Brain pericyte (primary cell): ENCODE measurements around the gene SPTBN1.

Experiments used
- DNase-seq: peaks from one replicate; pipeline ENCODE4 v3.0.0-alpha.2; 2012; ENCODE audit warnings: low read depth, low spot score

SPTBN1 gene

DNA sequence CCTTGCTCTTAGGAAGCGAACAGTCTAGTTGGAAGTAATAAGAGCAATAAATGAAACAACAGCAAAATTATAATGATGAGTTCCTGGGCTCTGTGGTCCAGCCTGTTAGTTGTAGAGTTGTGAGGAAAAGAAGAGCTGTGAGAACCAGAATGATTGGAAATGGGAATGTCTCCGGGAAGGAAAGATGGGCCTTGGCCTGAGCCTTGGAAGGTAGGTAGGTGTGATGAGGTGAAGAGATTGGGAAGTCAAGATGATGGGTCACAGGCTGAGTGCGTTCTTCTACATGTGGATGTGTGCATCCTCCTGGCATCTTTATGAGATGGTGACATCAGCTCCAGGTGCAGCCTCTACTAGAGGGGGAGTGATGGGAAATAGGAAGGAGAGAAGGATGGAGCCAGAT is 152.1 kb downstream of the SPTBN1 start:
- DNase-seq, result no peak

DNA sequence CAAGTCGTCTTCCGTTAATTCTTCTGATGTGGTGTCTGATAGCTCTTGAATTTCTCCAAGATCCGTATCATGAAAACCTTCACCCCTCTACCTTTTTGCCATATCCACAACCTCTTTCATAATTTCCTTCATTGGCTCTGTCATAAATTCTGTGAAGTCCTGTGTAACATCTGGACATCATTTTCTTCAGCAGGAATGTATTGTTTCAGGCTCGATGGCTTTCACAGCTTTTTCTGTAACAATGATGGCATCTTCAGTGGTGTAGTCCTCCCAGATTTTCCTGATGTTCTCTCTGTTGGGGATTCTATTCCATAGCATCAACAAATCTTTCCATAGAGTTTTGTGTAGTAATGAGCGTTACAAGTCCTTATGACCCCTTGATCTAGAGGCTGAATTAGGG is 153.1 kb downstream of the SPTBN1 start:
- no peak for DNase-seq

- no peak for DNase-seq
Measured at GRCh38 chr2:54609647-54610046, 153.5 kb downstream of the SPTBN1 start.

GRCh38 chr2:54610700-54611099 is 154.6 kb downstream of the SPTBN1 start:
- DNase-seq, result no peak

- no peak for DNase-seq
Measured at GRCh38 chr2:54611830-54612545, 155.9 kb downstream of the SPTBN1 start.

GRCh38 chr2:54613386-54613785 is 157.3 kb downstream of the SPTBN1 start:
- no peak for DNase-seq

DNA sequence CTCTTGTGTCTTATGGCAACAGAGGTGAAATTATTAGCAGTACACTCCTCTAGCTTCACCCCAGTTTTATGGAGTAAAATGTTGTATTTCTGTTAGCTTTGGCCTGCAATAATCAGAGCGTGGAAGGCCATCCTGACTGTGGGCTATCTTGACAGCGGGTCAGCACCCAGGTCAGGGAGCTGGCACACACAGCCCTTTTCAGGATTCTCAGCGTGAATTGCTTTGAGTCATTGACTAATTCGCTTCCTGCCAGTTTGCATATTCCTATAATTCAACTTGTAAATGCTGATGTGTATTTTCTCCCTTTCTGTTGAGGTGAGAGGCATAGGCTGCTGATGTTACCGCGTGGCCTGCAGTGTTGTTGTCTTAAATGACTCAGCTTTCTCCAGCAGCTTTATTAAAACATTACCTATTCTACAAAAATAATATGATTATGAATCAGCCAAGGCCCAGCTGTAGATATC is 157.7 kb downstream of the SPTBN1 start:
- DNase-seq, result peak; percentile 78

DNA sequence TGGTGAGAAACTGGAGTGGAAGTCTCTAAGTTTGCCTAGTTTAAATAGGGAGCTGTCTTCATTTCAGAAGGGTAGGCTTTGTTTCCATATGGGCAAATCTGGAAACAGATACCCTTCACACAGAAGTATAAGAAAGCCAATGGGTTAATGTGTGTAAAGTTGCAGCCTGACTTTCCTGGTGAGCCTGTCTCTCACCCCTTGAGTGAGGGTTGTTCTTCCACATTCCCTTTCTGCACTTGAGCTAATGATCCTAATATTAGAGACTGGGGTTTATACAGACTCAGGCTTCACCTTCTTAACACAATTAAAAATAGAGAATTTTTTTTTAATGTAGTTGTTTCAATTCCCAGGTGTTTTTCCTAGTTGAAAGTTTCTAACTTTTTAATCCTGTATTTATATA is 158.7 kb downstream of the SPTBN1 start:
- no peak for DNase-seq

DNA sequence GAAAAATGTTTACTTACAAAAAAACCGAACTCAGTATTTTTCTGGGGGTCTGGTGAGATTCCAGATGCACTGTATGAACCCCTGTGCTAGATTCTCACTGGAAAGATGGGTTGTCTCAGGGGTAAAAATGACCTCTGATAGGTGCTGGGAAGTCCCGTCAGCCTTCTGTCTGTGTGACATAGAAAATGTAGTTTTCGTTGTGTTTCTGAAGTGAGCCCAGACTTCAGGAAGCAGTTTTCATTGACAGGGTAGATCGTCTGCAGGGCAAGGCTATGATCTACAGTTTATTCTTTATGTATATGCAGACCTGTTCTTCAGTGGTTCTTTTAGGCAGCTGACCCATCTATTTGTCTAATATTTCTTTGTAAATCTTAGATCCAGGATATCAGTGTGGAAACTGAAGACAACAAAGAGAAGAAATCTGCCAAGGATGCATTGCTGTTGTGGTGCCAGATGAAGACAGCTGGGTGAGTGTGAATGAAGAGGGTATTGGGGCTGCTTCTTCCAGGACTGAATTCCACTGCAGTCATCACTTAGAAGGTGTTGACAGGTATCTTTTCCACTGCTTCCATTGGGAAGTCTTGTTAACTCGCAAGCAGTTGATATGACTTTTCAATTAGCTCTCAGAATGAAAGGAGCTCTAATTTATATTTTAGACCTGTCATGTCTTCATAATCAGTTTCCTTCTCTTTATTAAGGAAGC is 159.9 kb downstream of the SPTBN1 start:
- DNase-seq, result no peak

- DNase-seq, result no peak
Measured at GRCh38 chr2:54617409-54617808, 161.3 kb downstream of the SPTBN1 start.

DNA sequence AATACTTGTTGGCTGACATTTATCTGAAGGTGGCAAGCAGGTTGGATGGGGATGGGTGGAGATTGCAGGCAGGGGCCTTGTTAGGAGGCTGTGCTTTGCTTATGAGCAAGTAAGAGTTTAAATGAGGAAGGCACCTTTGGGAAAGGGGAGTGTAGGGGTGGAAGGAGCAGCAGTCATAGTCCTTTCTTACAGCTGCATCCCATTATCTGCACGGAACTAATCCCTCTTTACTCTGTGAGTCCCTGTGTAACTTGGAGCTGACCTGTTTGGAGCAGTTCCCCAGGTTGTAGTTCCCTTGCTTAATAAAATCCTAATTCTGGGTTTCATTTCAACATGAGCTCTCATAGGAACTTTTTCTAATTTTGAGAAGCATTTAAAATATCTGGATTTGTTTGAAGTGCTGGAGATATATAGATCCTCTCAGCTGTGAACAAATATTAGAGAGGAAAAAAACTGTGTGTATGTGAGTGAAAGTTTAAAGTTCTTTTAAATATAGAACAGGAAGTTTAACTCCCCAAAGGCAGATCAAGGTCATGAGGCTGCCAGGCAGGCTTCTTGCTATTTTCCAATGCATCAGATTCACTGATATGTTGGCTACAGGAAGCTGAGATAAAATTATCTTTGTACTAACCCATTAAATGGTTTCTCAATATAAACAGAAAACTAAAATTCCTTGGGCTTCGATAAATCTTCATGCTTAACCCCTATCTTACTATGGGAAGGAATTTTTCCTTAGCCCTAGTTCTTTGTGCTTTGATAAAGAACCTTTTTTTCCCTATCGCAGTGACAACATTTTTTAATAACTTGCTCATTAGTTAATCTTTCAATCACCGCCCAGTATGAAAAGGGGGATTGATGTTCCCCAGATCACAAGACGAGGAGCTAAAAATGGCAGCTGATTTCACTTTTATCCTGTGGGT is 162.8 kb downstream of the SPTBN1 start:
- DNase-seq, result no peak

GRCh38 chr2:54619660-54620231 is 163.6 kb downstream of the SPTBN1 start:
- DNase-seq, result no peak

DNA sequence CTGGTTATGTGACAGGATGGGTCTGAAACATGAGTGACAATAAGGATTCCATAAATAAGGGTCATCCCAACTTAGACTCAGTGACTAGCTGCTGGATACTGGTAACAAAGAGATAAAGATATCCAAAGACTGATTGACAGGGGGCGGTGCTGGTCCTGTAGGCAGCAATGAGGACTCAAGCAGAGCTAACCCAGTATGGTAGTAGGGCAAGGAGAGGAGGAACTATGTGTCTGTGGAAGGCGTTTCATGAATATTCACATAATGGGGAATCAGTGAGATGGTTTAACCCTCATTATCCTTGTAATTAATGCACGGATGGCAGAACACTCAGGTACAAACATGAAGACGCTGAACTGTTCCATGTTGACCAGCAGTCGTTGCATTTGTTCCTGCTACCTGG is 164.8 kb downstream of the SPTBN1 start:
- DNase-seq, result no peak

DNA sequence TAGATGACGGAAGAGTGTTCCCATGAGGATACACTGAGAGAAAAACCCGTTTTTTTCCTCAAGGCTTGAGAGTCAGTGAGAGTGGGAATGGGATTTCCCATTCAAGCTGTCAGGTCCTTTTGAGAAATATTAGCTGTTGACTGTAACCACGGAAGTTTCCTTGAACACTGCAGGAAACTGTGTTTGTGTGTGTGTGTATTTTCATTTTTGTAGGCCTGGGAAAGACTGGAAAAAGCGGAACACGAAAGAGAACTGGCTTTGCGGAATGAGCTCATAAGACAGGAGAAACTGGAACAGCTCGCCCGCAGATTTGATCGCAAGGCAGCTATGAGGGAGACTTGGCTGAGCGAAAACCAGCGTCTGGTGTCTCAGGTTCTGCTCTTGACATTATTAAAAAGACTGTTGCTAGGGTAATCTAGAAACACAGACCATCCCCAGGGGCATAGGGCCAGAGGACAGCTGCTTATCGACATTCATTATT is 168.5 kb downstream of the SPTBN1 start:
- peak; percentile 57 for DNase-seq

DNA sequence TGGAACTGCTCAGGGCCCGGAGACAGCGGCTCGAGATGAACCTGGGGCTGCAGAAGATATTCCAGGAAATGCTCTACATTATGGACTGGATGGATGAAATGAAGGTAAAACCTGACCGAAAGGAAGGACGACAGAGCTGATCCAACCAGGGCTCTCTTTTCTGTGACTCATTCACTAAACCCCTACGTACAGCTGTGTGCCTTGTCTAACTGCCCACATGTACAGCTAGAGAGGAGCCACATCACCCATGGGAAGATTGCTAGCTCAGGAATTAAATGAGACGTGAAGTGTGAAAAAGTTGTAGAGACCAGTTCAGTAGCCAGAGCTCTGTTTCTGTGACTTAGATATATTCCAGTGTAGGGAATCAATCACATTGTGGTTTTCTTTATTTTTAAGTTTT is 170.0 kb downstream of the SPTBN1 start:
- DNase-seq, result no peak

- no peak for DNase-seq
Measured at GRCh38 chr2:54626884-54627283, 170.8 kb downstream of the SPTBN1 start.

GRCh38 chr2:54627973-54628372 is 171.8 kb downstream of the SPTBN1 start:
- no peak for DNase-seq

DNA sequence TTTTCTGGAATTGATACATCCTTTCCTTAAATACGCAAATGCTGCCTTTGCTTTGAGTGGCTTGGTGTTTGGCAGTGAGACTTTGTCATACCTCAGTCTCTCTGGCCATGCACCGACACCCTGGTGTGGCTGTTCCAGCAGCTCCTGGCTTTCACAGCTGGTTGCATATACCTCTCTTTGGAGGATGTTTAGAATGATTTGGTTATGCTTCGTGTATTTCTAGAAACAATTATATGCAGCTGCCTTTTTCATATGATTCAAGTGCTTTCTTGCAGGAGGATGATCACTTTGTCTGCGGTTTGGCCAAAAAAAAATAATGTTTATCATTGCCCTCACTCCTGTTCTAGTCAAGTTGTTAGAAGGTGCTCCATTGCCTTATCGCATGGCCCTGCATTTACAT is 172.3 kb downstream of the SPTBN1 start:
- DNase-seq, result no peak

DNA sequence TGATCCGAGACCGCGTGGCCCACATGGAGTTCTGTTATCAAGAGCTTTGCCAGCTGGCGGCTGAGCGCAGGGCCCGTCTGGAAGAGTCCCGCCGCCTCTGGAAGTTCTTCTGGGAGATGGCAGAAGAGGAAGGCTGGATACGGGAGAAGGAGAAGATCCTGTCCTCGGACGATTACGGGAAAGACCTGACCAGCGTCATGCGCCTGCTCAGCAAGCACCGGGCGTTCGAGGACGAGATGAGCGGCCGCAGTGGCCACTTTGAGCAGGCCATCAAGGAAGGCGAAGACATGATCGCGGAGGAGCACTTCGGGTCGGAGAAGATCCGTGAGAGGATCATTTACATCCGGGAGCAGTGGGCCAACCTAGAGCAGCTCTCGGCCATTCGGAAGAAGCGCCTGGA is 172.8 kb downstream of the SPTBN1 start:
- no peak for DNase-seq

DNA sequence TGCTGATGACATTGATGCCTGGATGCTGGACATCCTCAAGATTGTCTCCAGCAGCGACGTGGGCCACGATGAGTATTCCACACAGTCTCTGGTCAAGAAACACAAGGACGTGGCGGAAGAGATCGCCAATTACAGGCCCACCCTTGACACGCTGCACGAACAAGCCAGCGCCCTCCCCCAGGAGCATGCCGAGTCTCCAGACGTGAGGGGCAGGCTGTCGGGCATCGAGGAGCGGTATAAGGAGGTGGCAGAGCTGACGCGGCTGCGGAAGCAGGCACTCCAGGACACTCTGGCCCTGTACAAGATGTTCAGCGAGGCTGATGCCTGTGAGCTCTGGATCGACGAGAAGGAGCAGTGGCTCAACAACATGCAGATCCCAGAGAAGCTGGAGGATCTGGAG is 173.3 kb downstream of the SPTBN1 start:
- no peak for DNase-seq

- no peak for DNase-seq
Measured at GRCh38 chr2:54629914-54630857, 174.1 kb downstream of the SPTBN1 start.
